Measurements from ENCODE around the gene MEF2C. TPM values are rescaled to one million over a fixed set of nuclear protein-coding genes. Genes with fewer than 3 reads are reported as not detected.

Gene MEF2C
- total RNA-seq, 1 donor from 2014 or later: 0.26 TPM

- Histone ChIP-seq H3K4me3 (no peak overlapping the region), H3K27me3 (peaks cover 100% of the 10 kb centered on the region)
These were observed 215.3 kb downstream of the MEF2C start for GRCh38 chr5:88667496-88668201.

More at GRCh38 chr5:88667496-88668201, 215.3 kb downstream of the MEF2C start:
- Mint-ChIP-seq H3K4me1 (peaks cover 70% of the 10 kb centered on the region), H3K9me3 (no peaks in the 10 kb centered on the region), H3K27ac (peak overlapping the region; percentile 55), H3K27me3 (ENCODE audit: insufficient read depth, low read depth) (peaks cover 14% of the 10 kb centered on the region), H3K4me3 (peak overlapping the region; percentile 89), H3K36me3 (no peaks in the 10 kb centered on the region)
- H3K27ac ChIP-seq: no peak overlapping the region
- H3K36me3 ChIP-seq: no peaks in the 10 kb centered on the region
- DNase-seq (ENCODE audit: low spot score): peak; percentile 58
- no peaks in the 10 kb centered on the region for H3K9me3 ChIP-seq (ENCODE audit: low read depth)
- no peak overlapping the region for H3K9ac ChIP-seq
- peaks cover 15% of the 10 kb centered on the region for H3K4me1 ChIP-seq
- H3F3A ChIP-seq (ENCODE audit: low read depth): peaks cover 52% of the 10 kb centered on the region
- TF ChIP-seq EZH2phosphoT487 (IDR thresholded peaks at IDR 0.05): peak; percentile 86
- no peak for TF ChIP-seq CTCF (IDR thresholded peaks at IDR 0.05)
- TF ChIP-seq EZH2 (IDR thresholded peaks at IDR 0.05): peak; percentile 71
- no peak overlapping the region for H2AFZ ChIP-seq (replicated peaks)
- no peak overlapping the region for H3K4me2 ChIP-seq
- no peaks in the 10 kb centered on the region for H3K79me2 ChIP-seq (ENCODE audit: low read depth)
- peaks cover 85% of the 10 kb centered on the region for H4K20me1 ChIP-seq (ENCODE audit: low read depth)

Small RNAs within 50 kb of the gene (small RNA-seq; reads per million reads assigned to genes)
- not detected for gene AC008525.2
